PFSK-1 (cell line): ENCODE results near the gene CDKN3.

Source experiments
- FOXP2 ChIP-seq: optimal IDR thresholded peaks from 2 replicates; pipeline ENCODE3; 2011; ENCODE audit warnings: borderline replicate concordance, control low read depth, inconsistent platforms; ENCODE audit not compliant: insufficient read depth; ENCODE audit errors: extremely low read length, extremely low read depth
- POLR2AphosphoS5 ChIP-seq: IDR thresholded peaks from 2 replicates; pipeline ENCODE4 v1.6.1; 2012; ENCODE audit warnings: low read depth, mild to moderate bottlenecking, control low read depth, low read length, moderate library complexity
- REST ChIP-seq, 2 experiments: IDR thresholded peaks; 2 replicates each; pipeline versions ENCODE4 v1.6.1 to v1.8.0; 2011 to 2012; ENCODE audit warnings: low read depth in 2 of 2, low read length in 2 of 2, control low read depth in 1 of 2, inconsistent platforms in 1 of 2, mild to moderate bottlenecking in 1 of 2, moderate library complexity in 1 of 2; ENCODE audit not compliant: insufficient read depth in 1 of 2
- SIN3A ChIP-seq: IDR thresholded peaks from 2 replicates; pipeline ENCODE4 v1.6.1; 2012; ENCODE audit warnings: mild to moderate bottlenecking, low read length, moderate library complexity, borderline replicate concordance; ENCODE audit not compliant: insufficient read depth
- TAF1 ChIP-seq: IDR thresholded peaks from 2 replicates; pipeline ENCODE4 v1.6.1; 2012; ENCODE audit warnings: low read length, control low read depth, borderline replicate concordance; ENCODE audit not compliant: insufficient read depth

Gene CDKN3

GRCh38 chr14:54420478-54421142, 23.8 kb downstream of the CDKN3 start:
- TF ChIP-seq TAF1 (no peak), FOXP2 (no peak), SIN3A (no peak), REST (IDR thresholded peaks at IDR 0.05; ENCODE audit: insufficient read depth in 1 of 2, low read depth in 2 of 2, low read length in 2 of 2) (no peak), POLR2AphosphoS5 (no peak)

GRCh38 chr14:54423991-54424390, 27.2 kb downstream of the CDKN3 start:
- no peak for TF ChIP-seq REST (IDR thresholded peaks at IDR 0.05; ENCODE audit: insufficient read depth in 1 of 2, low read depth in 2 of 2, low read length in 2 of 2)
- TF ChIP-seq TAF1: no peak
- TF ChIP-seq SIN3A: no peak
- no peak for TF ChIP-seq POLR2AphosphoS5
- TF ChIP-seq FOXP2: no peak

GRCh38 chr14:54424479-54424901, 27.7 kb downstream of the CDKN3 start:
- TF ChIP-seq REST (IDR thresholded peaks at IDR 0.05; ENCODE audit: insufficient read depth in 1 of 2, low read depth in 2 of 2, low read length in 2 of 2): no peak
- TF ChIP-seq SIN3A: no peak
- no peak for TF ChIP-seq TAF1
- TF ChIP-seq POLR2AphosphoS5: no peak
- no peak for TF ChIP-seq FOXP2

- TF ChIP-seq POLR2AphosphoS5 (no peak), SIN3A (no peak)
These were observed 28.3 kb downstream of the CDKN3 start for GRCh38 chr14:54425068-54425467.

DNA sequence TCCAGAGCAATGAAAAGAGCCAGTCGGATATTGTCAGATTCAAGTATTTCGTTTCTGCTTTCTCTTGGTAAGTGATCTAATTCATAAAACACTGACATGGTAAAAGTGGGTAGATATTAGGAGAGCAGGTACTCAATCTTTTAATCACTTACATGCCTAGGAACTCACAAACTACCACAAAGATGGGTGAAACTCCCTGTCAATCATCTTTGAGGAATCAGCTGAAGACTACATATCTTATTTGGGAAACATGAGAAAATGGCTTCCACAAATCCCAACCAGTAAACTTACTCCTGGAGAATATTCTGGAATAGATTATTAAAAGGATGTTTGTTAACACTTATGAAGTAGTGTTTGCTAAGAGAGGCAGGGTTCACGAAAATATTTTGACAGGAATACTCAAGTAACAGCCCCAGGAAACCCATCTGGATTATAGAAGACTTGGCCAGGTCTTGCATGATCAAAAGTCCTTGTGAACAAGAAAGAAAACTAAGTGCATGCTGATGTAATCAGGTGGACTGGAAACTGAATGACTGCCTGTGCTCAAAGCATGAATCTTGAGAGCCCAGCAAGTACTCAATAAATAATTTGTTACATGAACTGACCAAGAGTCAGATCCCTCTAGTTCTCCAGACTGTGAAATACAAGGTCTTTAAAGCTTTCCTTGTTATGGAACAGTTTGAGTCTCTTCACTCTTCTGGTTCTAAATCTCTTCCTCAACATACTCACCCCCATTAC, 28.9 kb downstream of the CDKN3 start:
- TF ChIP-seq REST (IDR thresholded peaks at IDR 0.05; ENCODE audit: insufficient read depth in 1 of 2, low read depth in 2 of 2, low read length in 2 of 2): no peak
- no peak for TF ChIP-seq SIN3A
- no peak for TF ChIP-seq TAF1
- no peak for TF ChIP-seq POLR2AphosphoS5
- no peak for TF ChIP-seq FOXP2
